Neural cell (in vitro differentiated cells): ENCODE results near the gene FREM2. TPM values are rescaled to one million over a fixed set of nuclear protein-coding genes. Genes with fewer than 3 reads are reported as not detected.
A peak's percentile ranks its signal among the peaks of the same experiment; 100 is the strongest.

ENCODE experiments used
- H2AFZ ChIP-seq: fragments of 200-600, 300-800 bp; sonication (generic), shearing (Covaris generic); 2 replicates; pipeline ENCODE4 v1.6.0; 2014; ENCODE audit warnings: low read depth, mild to moderate bottlenecking, antibody characterized with exemption, low read length, moderate library complexity
- H3F3A ChIP-seq: fragments of 200-600 bp; shearing (Covaris generic); 2 replicates; pipeline ENCODE4 v1.6.1; 2016; ENCODE audit warnings: mild to moderate bottlenecking, moderate library complexity, mixed read lengths, antibody characterized with exemption, low read length; ENCODE audit not compliant: insufficient read depth, poor library complexity, severe bottlenecking
- H3K27ac ChIP-seq: fragments of 200-600, 300-800 bp; sonication (generic), shearing (Covaris generic); 2 replicates; pipeline ENCODE4 v1.5.1; 2014; ENCODE audit warnings: mild to moderate bottlenecking, low read length, moderate library complexity
- H3K27me3 ChIP-seq: fragments of 300-800, 200-600 bp; sonication (generic), shearing (Covaris generic); 2 replicates; pipeline ENCODE4 v1.6.0; 2014; ENCODE audit warnings: mild to moderate bottlenecking, low read depth, low read length, moderate library complexity; ENCODE audit not compliant: insufficient read depth
- H3K36me3 ChIP-seq: fragments of 300-800, 200-600 bp; sonication (generic), shearing (Covaris generic); 2 replicates; pipeline ENCODE4 v1.5.1; 2014; ENCODE audit warnings: mild to moderate bottlenecking, antibody characterized with exemption, low read length, moderate library complexity; ENCODE audit not compliant: insufficient read depth
- H3K4me2 ChIP-seq: fragments of 300-800, 200-600 bp; sonication (generic), shearing (Covaris generic); 2 replicates; pipeline ENCODE4 v1.6.0; 2014; ENCODE audit warnings: mild to moderate bottlenecking, low read length
- H3K4me3 ChIP-seq: fragments of 300-800, 200-600 bp; sonication (generic), shearing (Covaris generic); 2 replicates; pipeline ENCODE4 v1.5.1; 2014; ENCODE audit warnings: mild to moderate bottlenecking, low read length, moderate library complexity
- H3K79me2 ChIP-seq: fragments of 200-600 bp; shearing (Covaris generic); replicated peaks from 2 replicates; pipeline ENCODE4 v1.6.0; 2014; ENCODE audit warnings: mild to moderate bottlenecking, low read length, moderate library complexity; ENCODE audit not compliant: insufficient read depth
- H3K9ac ChIP-seq: fragments of 300-800, 200-600 bp; sonication (generic), shearing (Covaris generic); 2 replicates; pipeline ENCODE4 v1.6.1; 2016; ENCODE audit warnings: mild to moderate bottlenecking, low read length, mixed read lengths
- H3K9me2 ChIP-seq: fragments of 200-600 bp; shearing (Covaris generic); 2 replicates; pipeline ENCODE4 v1.6.1; 2016; ENCODE audit warnings: mild to moderate bottlenecking, low read length, mixed read lengths; ENCODE audit not compliant: insufficient read depth
- H3K9me3 ChIP-seq: fragments of 200-600, 300-800 bp; sonication (generic), shearing (Covaris generic); 2 replicates; pipeline ENCODE4 v1.6.1; 2016; ENCODE audit warnings: mild to moderate bottlenecking, mixed run types, low read length, moderate library complexity, mixed read lengths
- H4K20me1 ChIP-seq: fragments of 200-600 bp; shearing (Covaris generic); 2 replicates; pipeline ENCODE4 v1.6.1; 2016; ENCODE audit warnings: mild to moderate bottlenecking, mixed run types; ENCODE audit not compliant: insufficient read depth
- EP300 ChIP-seq: fragments of 450-650 bp; conservative IDR thresholded peaks from 2 replicates; pipeline ENCODE4 v1.6.1; 2014; ENCODE audit warnings: antibody characterized with exemption, mild to moderate bottlenecking, moderate library complexity; ENCODE audit not compliant: poor library complexity, severe bottlenecking
- EZH2 ChIP-seq: fragments of 200-600, 300-800 bp; shearing (Covaris generic), sonication (generic); IDR thresholded peaks from 2 replicates; pipeline ENCODE4 v1.6.1; 2014; ENCODE audit warnings: antibody characterized with exemption, low read length, borderline replicate concordance, mild to moderate bottlenecking; ENCODE audit not compliant: insufficient read depth, poor library complexity, severe bottlenecking
- MXI1 ChIP-seq: fragments of 450-650 bp; conservative IDR thresholded peaks from 2 replicates; pipeline ENCODE4 v1.6.1; 2014; ENCODE audit warnings: antibody characterized with exemption, mild to moderate bottlenecking; ENCODE audit not compliant: poor library complexity, severe bottlenecking
- POLR2AphosphoS5 ChIP-seq: IDR thresholded peaks from 2 replicates; pipeline ENCODE4 v1.6.1; 2012
- RAD21 ChIP-seq: fragments of 450-650 bp; conservative IDR thresholded peaks from 2 replicates; pipeline ENCODE4 v1.6.1; 2014; ENCODE audit warnings: antibody characterized with exemption, mild to moderate bottlenecking, moderate library complexity
- SMC3 ChIP-seq: fragments of 450-650 bp; conservative IDR thresholded peaks from 2 replicates; pipeline ENCODE4 v1.6.1; 2014; ENCODE audit warnings: antibody characterized with exemption, mild to moderate bottlenecking, moderate library complexity; ENCODE audit not compliant: poor library complexity
- TAF1 ChIP-seq: IDR thresholded peaks from 2 replicates; pipeline ENCODE4 v1.6.1; 2012; ENCODE audit warnings: low read depth
- polyA plus RNA-seq: library from polyadenylated mRNA; depleted of rRNA; stranded (reverse); fragments of >200 nt; gene quantifications from 2 replicates; pipeline ENCODE4 v1.2.3, GENCODE V29; 2014
- TF ChIP-seq, protein P1 (sequence below): fragments of 450-650 bp; IDR thresholded peaks from 2 replicates; pipeline ENCODE4 v1.5.1; 2014; ENCODE audit warnings: antibody characterized with exemption, mild to moderate bottlenecking, moderate library complexity; ENCODE audit not compliant: poor library complexity, severe bottlenecking
- TF ChIP-seq, protein P2 (sequence below): IDR thresholded peaks from 2 replicates; pipeline ENCODE4 v1.6.1; 2012; ENCODE audit warnings: borderline replicate concordance

The FREM2 gene
- polyA plus RNA-seq, 1 donor from 2014 or later, result 0.19 TPM

DNA sequence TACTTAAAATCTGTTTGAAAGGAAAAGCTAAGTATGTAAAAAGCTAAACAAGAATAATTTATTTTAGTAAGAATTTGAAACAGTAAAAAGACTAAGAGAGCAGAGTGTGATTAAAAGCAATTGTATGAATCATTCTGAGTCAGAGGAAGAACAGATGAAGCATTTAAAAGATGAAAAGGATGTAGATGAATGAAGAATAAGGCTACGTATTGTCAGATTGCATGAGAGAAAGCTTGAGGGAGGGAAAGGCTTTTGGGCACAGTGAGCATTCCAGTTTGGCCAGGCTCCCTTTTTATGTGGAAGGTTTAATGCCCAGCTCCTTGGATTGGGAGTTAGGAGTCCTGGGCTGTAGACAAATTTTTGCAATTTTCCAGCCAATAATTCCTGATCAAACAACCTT is 117.7 kb downstream of the FREM2 start:
- peak overlapping the region; percentile 58 for H3K27ac ChIP-seq
- no peak overlapping the region for H3K4me2 ChIP-seq
- H3K27me3 ChIP-seq, result no peaks in the 10 kb centered on the region
- no peaks in the 10 kb centered on the region for H3K36me3 ChIP-seq
- H2AFZ ChIP-seq, result no peak overlapping the region
- no peaks in the 10 kb centered on the region for H3K79me2 ChIP-seq
- H4K20me1 ChIP-seq, result no peaks in the 10 kb centered on the region
- no peak overlapping the region for H3K4me3 ChIP-seq
- H3K9me3 ChIP-seq, result no peaks in the 10 kb centered on the region
- H3F3A ChIP-seq, result peaks cover 5% of the 10 kb centered on the region
- H3K9ac ChIP-seq, result no peak overlapping the region
- H3K9me2 ChIP-seq, result no peaks in the 10 kb centered on the region
- no peak for TF ChIP-seq SMC3
- TF ChIP-seq, protein P1, sequence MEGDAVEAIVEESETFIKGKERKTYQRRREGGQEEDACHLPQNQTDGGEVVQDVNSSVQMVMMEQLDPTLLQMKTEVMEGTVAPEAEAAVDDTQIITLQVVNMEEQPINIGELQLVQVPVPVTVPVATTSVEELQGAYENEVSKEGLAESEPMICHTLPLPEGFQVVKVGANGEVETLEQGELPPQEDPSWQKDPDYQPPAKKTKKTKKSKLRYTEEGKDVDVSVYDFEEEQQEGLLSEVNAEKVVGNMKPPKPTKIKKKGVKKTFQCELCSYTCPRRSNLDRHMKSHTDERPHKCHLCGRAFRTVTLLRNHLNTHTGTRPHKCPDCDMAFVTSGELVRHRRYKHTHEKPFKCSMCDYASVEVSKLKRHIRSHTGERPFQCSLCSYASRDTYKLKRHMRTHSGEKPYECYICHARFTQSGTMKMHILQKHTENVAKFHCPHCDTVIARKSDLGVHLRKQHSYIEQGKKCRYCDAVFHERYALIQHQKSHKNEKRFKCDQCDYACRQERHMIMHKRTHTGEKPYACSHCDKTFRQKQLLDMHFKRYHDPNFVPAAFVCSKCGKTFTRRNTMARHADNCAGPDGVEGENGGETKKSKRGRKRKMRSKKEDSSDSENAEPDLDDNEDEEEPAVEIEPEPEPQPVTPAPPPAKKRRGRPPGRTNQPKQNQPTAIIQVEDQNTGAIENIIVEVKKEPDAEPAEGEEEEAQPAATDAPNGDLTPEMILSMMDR, result no peak
- TF ChIP-seq POLR2AphosphoS5, result no peak
- TF ChIP-seq TAF1, result no peak

DNA sequence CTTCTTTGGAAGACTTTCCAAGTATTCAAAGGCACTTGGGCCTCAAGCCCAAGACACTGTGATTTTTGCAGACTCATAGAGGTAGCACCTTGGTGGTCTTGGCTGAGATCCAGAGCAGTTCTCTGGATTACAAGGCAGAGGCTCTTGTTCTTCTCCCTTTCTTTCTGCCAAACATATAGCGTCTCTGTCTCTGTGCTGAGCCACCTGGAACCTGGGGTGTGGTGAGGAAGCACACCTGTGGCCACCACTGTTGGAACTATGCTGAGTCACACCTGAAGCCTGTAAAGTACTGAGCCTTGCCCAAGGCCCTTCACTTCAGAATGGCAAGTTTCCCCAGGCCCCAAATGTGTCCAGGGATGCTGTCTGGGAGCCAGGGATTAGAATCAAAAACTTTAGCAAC is 127.5 kb downstream of the FREM2 start:
- Histone ChIP-seq H3K27ac (no peak overlapping the region), H3K4me3 (no peak overlapping the region), H3K4me2 (no peak overlapping the region), H2AFZ (no peak overlapping the region), H3K9me2 (no peaks in the 10 kb centered on the region), H3K27me3 (no peaks in the 10 kb centered on the region), H3K79me2 (no peaks in the 10 kb centered on the region), H3K9me3 (no peaks in the 10 kb centered on the region), H3K9ac (no peak overlapping the region), H3F3A (no peaks in the 10 kb centered on the region), H4K20me1 (no peaks in the 10 kb centered on the region), H3K36me3 (no peaks in the 10 kb centered on the region)
- TF ChIP-seq SMC3, result no peak
- TF ChIP-seq EP300, result no peak
- no peak for TF ChIP-seq POLR2AphosphoS5
- no peak for TF ChIP-seq MXI1
- TF ChIP-seq TAF1, result no peak
- TF ChIP-seq RAD21, result no peak
- TF ChIP-seq EZH2, result no peak
- TF ChIP-seq, protein P1, result no peak
- TF ChIP-seq, protein P2, sequence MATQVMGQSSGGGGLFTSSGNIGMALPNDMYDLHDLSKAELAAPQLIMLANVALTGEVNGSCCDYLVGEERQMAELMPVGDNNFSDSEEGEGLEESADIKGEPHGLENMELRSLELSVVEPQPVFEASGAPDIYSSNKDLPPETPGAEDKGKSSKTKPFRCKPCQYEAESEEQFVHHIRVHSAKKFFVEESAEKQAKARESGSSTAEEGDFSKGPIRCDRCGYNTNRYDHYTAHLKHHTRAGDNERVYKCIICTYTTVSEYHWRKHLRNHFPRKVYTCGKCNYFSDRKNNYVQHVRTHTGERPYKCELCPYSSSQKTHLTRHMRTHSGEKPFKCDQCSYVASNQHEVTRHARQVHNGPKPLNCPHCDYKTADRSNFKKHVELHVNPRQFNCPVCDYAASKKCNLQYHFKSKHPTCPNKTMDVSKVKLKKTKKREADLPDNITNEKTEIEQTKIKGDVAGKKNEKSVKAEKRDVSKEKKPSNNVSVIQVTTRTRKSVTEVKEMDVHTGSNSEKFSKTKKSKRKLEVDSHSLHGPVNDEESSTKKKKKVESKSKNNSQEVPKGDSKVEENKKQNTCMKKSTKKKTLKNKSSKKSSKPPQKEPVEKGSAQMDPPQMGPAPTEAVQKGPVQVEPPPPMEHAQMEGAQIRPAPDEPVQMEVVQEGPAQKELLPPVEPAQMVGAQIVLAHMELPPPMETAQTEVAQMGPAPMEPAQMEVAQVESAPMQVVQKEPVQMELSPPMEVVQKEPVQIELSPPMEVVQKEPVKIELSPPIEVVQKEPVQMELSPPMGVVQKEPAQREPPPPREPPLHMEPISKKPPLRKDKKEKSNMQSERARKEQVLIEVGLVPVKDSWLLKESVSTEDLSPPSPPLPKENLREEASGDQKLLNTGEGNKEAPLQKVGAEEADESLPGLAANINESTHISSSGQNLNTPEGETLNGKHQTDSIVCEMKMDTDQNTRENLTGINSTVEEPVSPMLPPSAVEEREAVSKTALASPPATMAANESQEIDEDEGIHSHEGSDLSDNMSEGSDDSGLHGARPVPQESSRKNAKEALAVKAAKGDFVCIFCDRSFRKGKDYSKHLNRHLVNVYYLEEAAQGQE, result no peak
